Measurements from ENCODE around the gene MAP4K3.

Gene MAP4K3

DNA sequence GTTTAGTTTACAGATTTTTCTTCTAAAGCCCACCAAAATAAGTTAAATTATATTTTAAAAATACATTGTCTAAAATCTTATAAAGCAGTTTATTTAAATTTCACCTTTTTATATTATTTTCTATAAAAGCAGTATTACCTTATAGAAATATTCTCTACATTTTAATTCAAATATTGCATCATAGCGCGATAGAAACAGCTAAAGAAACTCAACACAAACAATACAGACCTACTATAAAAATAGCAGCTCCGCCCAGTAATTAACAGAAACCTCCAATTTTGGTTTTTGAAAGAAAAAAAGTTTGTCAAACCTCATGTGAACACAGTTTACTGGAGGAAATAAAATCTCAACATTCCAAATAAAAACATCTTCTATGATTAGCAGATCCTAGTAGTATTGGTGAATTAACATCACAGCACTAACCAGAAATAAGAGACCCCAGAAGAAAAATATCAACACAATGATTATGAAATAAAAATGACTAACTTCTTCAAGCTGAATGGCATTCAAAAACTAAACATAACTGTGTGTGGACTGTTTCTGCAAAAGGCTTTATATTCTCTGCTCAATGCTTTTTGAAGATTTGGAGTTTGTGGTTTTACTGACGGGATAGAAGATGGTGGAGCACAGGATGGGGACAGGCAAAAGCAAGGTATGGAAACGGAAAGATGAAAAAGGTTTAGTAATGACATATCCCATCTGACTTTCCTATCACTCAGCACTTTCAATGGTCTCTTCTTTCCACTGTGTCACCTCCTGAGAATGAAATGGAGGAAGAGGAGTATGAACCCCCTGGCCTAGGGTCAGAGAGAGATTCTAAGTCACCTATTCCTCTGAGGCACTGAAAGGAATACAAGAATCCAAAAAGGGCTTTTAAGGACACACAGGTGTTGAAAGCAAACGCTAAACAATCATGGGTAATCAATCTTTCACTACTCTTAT lies 17.5 kb downstream of the MAP4K3 start:
- H3K4me1 ChIP-seq (ENCODE audit: insufficient read depth, low read length) = peaks cover 15% of the 10 kb centered on the region
- H3K9me3 ChIP-seq (ENCODE audit: insufficient read depth, low read depth, low read length) = no peaks in the 10 kb centered on the region
- H3K36me3 ChIP-seq (ENCODE audit: insufficient read depth, low read depth, low read length) = no peaks in the 10 kb centered on the region
- no peaks in the 10 kb centered on the region for H3K27me3 ChIP-seq (ENCODE audit: insufficient read depth, low read length)
- H3K9ac ChIP-seq (ENCODE audit: low read depth, low read length) = no peak overlapping the region
- H3K27ac ChIP-seq (ENCODE audit: low read length) = no peak overlapping the region
- H3K4me3 ChIP-seq (ENCODE audit: low read length) = no peak overlapping the region

DNA sequence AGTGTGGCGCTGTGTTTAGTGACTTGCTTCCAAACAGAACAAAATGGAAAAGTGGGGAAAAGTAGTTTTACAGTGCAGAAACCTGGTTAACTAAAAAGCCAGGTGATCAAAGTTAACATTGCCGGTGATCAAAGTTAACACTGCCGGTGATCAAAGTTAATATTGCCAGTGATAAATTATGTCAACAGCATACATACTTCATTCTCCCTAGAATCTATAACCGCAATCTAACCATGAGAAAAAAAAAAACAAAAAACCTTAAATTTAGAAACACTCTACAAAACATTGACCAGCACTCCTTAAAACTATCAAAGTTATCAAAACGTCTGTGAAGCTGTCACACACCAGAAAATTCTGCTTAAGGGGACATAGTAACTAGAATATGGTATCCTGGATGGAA lies 18.6 kb downstream of the MAP4K3 start:
- Histone ChIP-seq H3K27ac (ENCODE audit: low read length) (no peak overlapping the region), H3K36me3 (ENCODE audit: insufficient read depth, low read depth, low read length) (no peaks in the 10 kb centered on the region), H3K9me3 (ENCODE audit: insufficient read depth, low read depth, low read length) (no peaks in the 10 kb centered on the region), H3K4me1 (ENCODE audit: insufficient read depth, low read length) (peaks cover 17% of the 10 kb centered on the region), H3K4me3 (ENCODE audit: low read length) (no peak overlapping the region), H3K9ac (ENCODE audit: low read depth, low read length) (no peak overlapping the region), H3K27me3 (ENCODE audit: insufficient read depth, low read length) (no peaks in the 10 kb centered on the region)

DNA sequence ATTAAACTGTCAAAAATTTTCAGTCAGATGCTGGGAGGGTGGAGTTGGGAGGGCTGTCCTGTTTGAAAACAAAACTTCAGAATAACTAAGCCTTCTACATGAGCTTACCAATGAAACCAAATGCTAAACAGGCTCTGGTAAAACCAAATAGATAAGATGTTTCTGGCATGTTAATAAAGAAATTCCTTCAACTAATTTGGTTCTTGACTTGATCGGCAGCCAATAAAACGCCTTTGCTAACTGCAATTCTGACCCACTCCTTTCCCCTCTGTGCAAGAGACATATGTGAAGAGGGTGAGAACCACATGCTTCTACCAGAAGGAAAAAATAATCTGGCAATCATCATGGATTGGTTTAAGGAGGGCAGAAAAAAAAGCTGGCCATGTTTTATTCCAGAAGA lies 20.9 kb downstream of the MAP4K3 start:
- Histone ChIP-seq H3K4me1 (ENCODE audit: insufficient read depth, low read length) (peaks cover 39% of the 10 kb centered on the region), H3K4me3 (ENCODE audit: low read length) (no peak overlapping the region), H3K9ac (ENCODE audit: low read depth, low read length) (no peak overlapping the region)

DNA sequence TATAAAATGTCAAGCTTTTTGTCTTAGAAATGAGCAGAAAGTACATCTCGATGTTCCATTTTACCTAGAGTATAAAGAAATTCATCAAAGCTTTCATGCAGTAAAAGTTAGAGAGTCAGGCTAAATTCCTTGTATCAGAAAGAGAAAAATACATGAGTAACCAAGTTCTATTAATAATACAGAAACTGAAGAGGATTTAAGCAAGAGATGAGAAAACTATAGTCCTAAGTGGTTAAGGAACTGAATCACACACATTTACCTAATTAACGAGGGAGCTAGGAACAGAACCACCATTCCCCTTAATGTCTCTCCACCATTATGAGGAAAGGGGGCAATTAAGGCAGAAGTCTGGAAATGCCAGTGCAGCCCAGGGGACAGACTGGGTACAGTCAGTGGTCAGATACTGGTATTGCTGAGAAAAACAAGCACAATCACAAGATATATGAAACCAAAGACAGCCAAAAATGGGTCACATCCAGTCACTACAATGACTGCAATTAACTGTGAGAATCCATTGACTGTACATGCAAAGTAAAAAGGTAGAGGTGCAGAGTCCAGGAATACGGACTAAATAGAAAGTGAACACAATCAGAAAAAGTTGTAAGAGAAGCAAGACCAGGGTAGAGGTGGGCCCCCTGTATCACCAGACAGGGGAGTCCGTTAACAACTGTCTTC lies 23.9 kb downstream of the MAP4K3 start:
- H3K27ac ChIP-seq (ENCODE audit: low read length) = no peak overlapping the region
- H3K9ac ChIP-seq (ENCODE audit: low read depth, low read length) = no peak overlapping the region
- H3K4me1 ChIP-seq (ENCODE audit: insufficient read depth, low read length) = peaks cover 53% of the 10 kb centered on the region
- H3K27me3 ChIP-seq (ENCODE audit: insufficient read depth, low read length) = no peaks in the 10 kb centered on the region
- no peaks in the 10 kb centered on the region for H3K9me3 ChIP-seq (ENCODE audit: insufficient read depth, low read depth, low read length)
- H3K36me3 ChIP-seq (ENCODE audit: insufficient read depth, low read depth, low read length) = no peaks in the 10 kb centered on the region
- H3K4me3 ChIP-seq (ENCODE audit: low read length) = no peak overlapping the region

More for the DNA sequence above, 20.9 kb downstream of the MAP4K3 start:
- Histone ChIP-seq H3K27ac (ENCODE audit: low read length) (no peak overlapping the region), H3K9me3 (ENCODE audit: insufficient read depth, low read depth, low read length) (no peaks in the 10 kb centered on the region), H3K36me3 (ENCODE audit: insufficient read depth, low read depth, low read length) (no peaks in the 10 kb centered on the region), H3K27me3 (ENCODE audit: insufficient read depth, low read length) (no peaks in the 10 kb centered on the region)

DNA sequence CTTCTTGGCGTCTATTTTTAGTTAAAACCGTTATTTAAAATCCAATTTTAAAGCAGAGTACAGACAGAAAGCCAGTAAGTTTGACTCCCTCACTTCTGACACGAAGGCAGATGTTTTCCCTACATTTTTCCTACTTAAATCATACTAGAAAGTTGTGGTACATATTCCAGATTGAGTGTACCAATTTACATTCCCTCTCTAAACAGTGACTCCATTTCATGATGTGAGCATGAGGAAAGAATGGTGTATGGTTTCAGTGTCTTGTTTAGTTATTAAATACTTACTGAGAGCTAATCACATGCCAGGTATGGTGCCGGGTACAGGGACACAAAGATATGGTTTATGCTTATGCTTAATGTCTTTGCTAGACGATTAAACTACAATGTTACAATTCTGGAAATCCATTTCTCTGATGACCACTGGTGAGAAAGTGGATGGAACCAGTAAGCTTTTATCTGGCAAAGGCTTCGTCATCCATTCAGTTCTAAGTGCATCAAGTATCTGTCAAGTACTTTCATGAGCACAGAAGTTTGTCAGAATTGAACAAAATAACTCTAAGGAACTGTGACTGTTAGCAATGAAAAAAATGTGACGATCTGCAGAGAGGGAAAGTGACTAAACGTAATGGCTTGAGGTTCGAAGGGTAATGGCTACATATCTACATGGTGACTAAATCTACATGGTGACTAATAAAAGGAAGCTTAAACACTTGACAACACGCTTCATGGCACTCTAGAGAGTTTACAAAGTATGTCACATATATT lies 25.7 kb downstream of the MAP4K3 start:
- Histone ChIP-seq H3K27ac (ENCODE audit: low read length) (no peak overlapping the region), H3K36me3 (ENCODE audit: insufficient read depth, low read depth, low read length) (no peaks in the 10 kb centered on the region), H3K9ac (ENCODE audit: low read depth, low read length) (no peak overlapping the region), H3K4me3 (ENCODE audit: low read length) (no peak overlapping the region), H3K4me1 (ENCODE audit: insufficient read depth, low read length) (peaks cover 65% of the 10 kb centered on the region), H3K27me3 (ENCODE audit: insufficient read depth, low read length) (no peaks in the 10 kb centered on the region), H3K9me3 (ENCODE audit: insufficient read depth, low read depth, low read length) (no peaks in the 10 kb centered on the region)

DNA sequence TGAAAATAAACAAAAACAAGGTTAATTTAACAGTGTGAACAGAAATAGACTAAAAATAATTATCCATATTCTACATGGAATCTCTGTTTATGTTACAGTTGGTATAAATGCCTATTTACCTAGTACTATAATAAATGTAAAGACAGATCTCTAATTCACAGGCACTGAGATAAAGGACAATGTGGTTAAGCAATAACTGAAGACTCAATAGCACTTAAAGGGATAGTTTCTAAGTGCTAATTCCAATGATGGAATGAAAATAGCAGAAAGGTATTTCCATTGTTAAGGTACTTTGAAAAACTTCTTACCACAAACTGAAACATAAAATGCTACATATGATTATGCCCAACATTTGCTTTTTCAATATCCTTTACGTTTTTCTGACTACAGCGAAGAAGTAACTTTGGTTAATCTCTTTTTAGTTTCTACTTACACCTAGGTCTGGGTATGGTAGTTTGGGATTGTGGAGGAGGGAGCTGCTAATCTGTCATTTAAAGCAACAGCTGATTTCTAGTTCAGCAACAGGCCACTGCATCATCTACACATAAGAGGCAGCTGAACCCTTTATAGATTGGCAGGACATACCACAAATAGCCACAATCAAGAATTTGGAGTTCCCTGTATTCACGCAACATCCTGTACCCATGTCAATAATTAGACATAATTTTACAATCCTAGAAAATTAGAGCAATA lies 27.2 kb downstream of the MAP4K3 start:
- H3K27me3 ChIP-seq (ENCODE audit: insufficient read depth, low read length) = no peaks in the 10 kb centered on the region
- no peak overlapping the region for H3K27ac ChIP-seq (ENCODE audit: low read length)
- no peak overlapping the region for H3K4me3 ChIP-seq (ENCODE audit: low read length)
- H3K9ac ChIP-seq (ENCODE audit: low read depth, low read length) = no peak overlapping the region
- H3K9me3 ChIP-seq (ENCODE audit: insufficient read depth, low read depth, low read length) = no peaks in the 10 kb centered on the region
- peaks cover 69% of the 10 kb centered on the region for H3K4me1 ChIP-seq (ENCODE audit: insufficient read depth, low read length)
- H3K36me3 ChIP-seq (ENCODE audit: insufficient read depth, low read depth, low read length) = no peaks in the 10 kb centered on the region

DNA sequence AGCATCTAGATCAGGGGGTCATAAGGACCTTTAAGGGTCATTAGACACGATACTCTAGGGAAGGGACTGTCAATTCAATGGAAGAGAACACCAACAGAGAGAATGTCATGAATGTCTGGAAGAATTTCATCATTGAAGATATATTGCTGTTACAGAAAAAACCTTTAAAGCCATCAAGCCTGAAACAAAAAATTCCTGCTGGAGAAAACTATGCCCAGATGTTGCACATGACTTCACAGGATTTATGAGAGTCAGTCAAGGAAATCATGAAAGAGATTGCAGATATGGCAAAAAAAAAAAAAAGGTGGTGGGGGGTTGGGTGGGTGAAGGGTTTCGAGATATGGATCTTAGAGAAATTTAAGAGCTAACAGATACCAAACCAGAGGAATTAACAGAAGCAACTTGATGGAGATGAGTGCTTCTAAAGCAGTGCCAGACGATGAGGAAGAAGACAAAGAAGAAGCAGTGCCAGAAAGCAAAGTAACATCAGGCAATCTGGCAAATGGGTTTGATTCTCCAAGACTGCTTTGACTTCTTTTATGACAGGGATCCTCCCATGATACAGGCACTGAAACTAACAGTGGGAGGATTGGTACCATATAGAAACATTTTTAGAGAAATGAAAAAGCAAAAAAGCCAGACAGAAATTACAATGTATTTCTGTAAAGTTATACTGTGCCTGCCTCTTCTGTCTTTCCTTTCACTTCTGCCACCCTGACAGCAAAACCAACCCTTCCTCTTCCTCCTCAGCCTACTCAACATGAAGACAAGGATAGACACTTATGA lies 28.5 kb downstream of the MAP4K3 start:
- no peak overlapping the region for H3K9ac ChIP-seq (ENCODE audit: low read depth, low read length)
- no peak overlapping the region for H3K27ac ChIP-seq (ENCODE audit: low read length)
- peaks cover 64% of the 10 kb centered on the region for H3K4me1 ChIP-seq (ENCODE audit: insufficient read depth, low read length)
- H3K27me3 ChIP-seq (ENCODE audit: insufficient read depth, low read length) = no peaks in the 10 kb centered on the region
- H3K9me3 ChIP-seq (ENCODE audit: insufficient read depth, low read depth, low read length) = no peaks in the 10 kb centered on the region
- H3K36me3 ChIP-seq (ENCODE audit: insufficient read depth, low read depth, low read length) = no peaks in the 10 kb centered on the region
- no peak overlapping the region for H3K4me3 ChIP-seq (ENCODE audit: low read length)

DNA sequence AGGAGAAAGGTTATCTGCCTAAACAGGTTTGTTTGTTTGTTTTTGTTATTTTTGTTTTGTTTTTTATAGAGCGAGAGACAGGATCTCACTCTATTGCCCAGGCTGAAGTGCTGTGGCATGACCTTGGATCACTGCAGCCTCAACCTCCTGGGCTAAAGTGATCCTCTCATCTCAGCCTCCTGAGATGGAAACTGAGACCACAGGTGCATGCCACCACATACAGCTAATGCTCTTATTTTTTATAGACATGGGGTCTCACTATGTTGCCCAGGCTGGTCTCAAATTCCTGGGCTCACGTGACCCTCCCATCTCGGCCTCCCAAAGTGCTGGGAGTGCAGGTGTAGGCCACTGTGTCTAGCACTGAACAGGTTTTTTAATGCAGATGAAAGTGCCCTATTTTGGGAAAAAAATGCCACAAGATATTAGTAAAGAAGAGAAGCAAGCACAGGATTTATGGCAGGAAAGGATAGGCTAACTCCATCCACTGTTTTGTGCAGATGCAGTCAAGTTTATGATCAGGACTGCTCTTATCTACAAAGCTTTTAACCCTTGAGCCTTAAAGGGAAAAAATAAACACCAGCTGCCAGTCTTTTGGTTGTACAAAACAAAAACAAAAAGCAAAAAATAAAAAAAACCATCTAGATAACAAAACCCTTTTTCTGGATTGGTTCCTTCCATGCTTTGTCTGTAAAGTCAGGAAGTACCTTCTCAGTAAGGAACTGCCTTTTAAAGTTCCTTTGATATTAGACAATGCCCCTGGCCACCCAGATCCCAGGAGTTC lies 29.4 kb downstream of the MAP4K3 start:
- no peak overlapping the region for H3K9ac ChIP-seq (ENCODE audit: low read depth, low read length)
- H3K9me3 ChIP-seq (ENCODE audit: insufficient read depth, low read depth, low read length) = no peaks in the 10 kb centered on the region
- peaks cover 63% of the 10 kb centered on the region for H3K4me1 ChIP-seq (ENCODE audit: insufficient read depth, low read length)
- no peak overlapping the region for H3K27ac ChIP-seq (ENCODE audit: low read length)
- H3K36me3 ChIP-seq (ENCODE audit: insufficient read depth, low read depth, low read length) = no peaks in the 10 kb centered on the region
- no peaks in the 10 kb centered on the region for H3K27me3 ChIP-seq (ENCODE audit: insufficient read depth, low read length)
- H3K4me3 ChIP-seq (ENCODE audit: low read length) = no peak overlapping the region

DNA sequence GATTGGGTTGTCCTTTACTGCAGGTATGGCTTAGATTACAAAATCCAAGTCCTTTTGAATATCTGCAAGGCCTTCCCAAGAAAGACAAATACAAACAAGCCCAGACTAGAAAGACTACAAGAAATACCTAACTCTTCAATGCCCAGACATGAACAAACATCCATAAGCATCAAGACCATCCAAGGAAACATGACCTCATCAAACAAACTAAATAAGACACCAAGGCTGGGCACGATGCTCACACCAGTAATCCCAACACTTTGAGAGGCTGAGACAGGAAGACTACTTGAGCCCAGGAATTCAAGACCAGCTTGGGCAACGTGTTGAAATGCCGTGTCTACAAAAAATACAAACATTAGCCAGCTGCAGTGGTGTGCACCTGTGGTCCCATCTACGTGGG lies 31.7 kb downstream of the MAP4K3 start:
- no peak overlapping the region for H3K4me3 ChIP-seq (ENCODE audit: low read length)
- no peaks in the 10 kb centered on the region for H3K27me3 ChIP-seq (ENCODE audit: insufficient read depth, low read length)
- no peaks in the 10 kb centered on the region for H3K36me3 ChIP-seq (ENCODE audit: insufficient read depth, low read depth, low read length)
- H3K27ac ChIP-seq (ENCODE audit: low read length) = no peak overlapping the region
- H3K9ac ChIP-seq (ENCODE audit: low read depth, low read length) = no peak overlapping the region
- H3K9me3 ChIP-seq (ENCODE audit: insufficient read depth, low read depth, low read length) = no peaks in the 10 kb centered on the region
- H3K4me1 ChIP-seq (ENCODE audit: insufficient read depth, low read length) = peaks cover 48% of the 10 kb centered on the region

DNA sequence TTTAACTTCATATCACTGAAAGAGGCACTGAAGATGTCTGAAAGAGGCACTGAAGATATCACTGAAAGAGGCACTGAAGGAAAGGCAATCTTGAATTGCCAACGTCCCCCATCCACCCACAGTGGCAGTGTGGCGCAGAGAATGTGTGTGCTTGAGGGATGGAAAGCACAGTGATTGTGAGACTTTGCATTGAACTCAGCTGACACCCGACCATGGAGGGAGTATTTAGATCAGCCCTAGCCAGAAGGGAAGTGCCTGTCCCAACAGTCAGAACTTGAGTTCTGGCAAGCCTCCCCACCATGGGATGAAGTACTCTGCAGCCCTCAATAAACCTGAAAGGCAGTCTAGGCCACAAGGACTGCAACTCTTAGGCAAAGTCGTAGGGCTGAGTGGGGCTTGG lies 33.8 kb downstream of the MAP4K3 start:
- H3K36me3 ChIP-seq (ENCODE audit: insufficient read depth, low read depth, low read length) = no peaks in the 10 kb centered on the region
- no peak overlapping the region for H3K4me3 ChIP-seq (ENCODE audit: low read length)
- no peak overlapping the region for H3K27ac ChIP-seq (ENCODE audit: low read length)
- peaks cover 46% of the 10 kb centered on the region for H3K4me1 ChIP-seq (ENCODE audit: insufficient read depth, low read length)
- H3K9me3 ChIP-seq (ENCODE audit: insufficient read depth, low read depth, low read length) = no peaks in the 10 kb centered on the region
- no peaks in the 10 kb centered on the region for H3K27me3 ChIP-seq (ENCODE audit: insufficient read depth, low read length)
- H3K9ac ChIP-seq (ENCODE audit: low read depth, low read length) = no peak overlapping the region

All from iPS-20b (cell line).